Astrocyte (in vitro differentiated cells and primary cell): ENCODE results near the gene MPHOSPH9.

Experiments
- EZH2 ChIP-seq: IDR thresholded peaks from 2 replicates; pipeline ENCODE4 v1.6.1; 2012; ENCODE audit warnings: mild to moderate bottlenecking, low read length, inconsistent platforms; ENCODE audit not compliant: insufficient read depth
- TF ChIP-seq, protein P1 (sequence below): IDR thresholded peaks from 2 replicates; pipeline ENCODE4 v1.5.1; 2011; ENCODE audit warnings: low read depth, mild to moderate bottlenecking, inconsistent platforms, low read length, moderate library complexity; ENCODE audit not compliant: insufficient read depth

- TF ChIP-seq, protein P1, sequence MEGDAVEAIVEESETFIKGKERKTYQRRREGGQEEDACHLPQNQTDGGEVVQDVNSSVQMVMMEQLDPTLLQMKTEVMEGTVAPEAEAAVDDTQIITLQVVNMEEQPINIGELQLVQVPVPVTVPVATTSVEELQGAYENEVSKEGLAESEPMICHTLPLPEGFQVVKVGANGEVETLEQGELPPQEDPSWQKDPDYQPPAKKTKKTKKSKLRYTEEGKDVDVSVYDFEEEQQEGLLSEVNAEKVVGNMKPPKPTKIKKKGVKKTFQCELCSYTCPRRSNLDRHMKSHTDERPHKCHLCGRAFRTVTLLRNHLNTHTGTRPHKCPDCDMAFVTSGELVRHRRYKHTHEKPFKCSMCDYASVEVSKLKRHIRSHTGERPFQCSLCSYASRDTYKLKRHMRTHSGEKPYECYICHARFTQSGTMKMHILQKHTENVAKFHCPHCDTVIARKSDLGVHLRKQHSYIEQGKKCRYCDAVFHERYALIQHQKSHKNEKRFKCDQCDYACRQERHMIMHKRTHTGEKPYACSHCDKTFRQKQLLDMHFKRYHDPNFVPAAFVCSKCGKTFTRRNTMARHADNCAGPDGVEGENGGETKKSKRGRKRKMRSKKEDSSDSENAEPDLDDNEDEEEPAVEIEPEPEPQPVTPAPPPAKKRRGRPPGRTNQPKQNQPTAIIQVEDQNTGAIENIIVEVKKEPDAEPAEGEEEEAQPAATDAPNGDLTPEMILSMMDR: no peak
- TF ChIP-seq EZH2: no peak
Observed at GRCh38 chr12:123233505-123234308, 766 bp upstream of the MPHOSPH9 start.
